Sigmoid colon (tissue), 4 donors: Measurements from ENCODE around the gene TMC8.

Experiments
- EP300 ChIP-seq, 4 donors: sonication (generic); formaldehyde crosslinking; IDR thresholded peaks; one replicate each; pipeline ENCODE4 v1.6.1; 2017; ENCODE audit warnings: antibody characterized with exemption in 4 of 4
- POLR2A ChIP-seq, 2 donors: fragments of 450-650 bp; IDR thresholded peaks; one replicate each; pipeline ENCODE4 v1.6.1; 2016; ENCODE audit warnings: antibody characterized with exemption in 2 of 2, mild to moderate bottlenecking in 2 of 2, moderate library complexity in 2 of 2

DNA sequence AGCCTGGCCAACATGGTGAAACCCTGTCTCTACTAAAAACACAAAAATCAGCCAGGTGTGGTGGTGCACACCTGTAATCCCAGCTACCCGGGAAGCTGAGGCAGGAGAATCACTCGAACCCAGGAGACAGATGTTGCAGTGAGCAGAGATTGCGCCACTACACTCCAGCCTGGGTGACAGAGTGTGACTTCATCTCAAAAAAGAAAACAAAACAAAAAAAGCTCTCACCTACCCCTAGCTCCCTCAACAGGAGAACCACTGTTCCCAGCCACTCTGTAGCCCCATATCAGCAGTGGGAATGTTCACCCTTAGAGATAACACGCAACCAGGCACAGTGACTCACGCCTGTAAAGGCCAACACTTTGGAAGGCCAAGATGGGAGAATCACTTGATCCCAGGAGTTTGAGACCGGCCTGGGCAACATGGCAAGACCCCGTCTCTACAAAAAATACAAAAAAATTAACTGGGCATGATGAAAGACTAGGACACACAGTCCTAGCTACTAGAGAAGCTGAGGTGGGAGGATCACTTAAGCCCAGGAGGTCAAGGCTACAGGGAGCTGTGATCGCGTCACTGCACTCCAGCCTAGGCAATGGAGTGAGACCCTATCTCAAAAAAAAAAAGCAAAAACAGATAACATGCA lies 5.4 kb downstream of the TMC8 start:
- TF ChIP-seq POLR2A (IDR thresholded peaks at IDR 0.05) (no peak), EP300 (IDR thresholded peaks at IDR 0.05) (no peak)
